GM19438 (cell line): ENCODE measurements around the gene GJC1.
"Not testable (repeated sequence)": the region's sequence is repeated elsewhere in the genome, so short reads cannot be mapped to it uniquely, and the experiment has no call there.

Experiments
- ATAC-seq: cut with Tn5 transposase; IDR thresholded peaks from one replicate; pipeline ENCODE4 v1.9.1; 2021; ENCODE audit warnings: low read depth; ENCODE audit not compliant: unreplicated experiment

Gene GJC1

GRCh38 chr17:44846206-44846605 lies 16.1 kb upstream of the GJC1 start:
- no peak for ATAC-seq

GRCh38 chr17:44844390-44844830 lies 14.3 kb upstream of the GJC1 start:
- ATAC-seq, result no peak

- ATAC-seq, result no peak
Observed at GRCh38 chr17:44842748-44843147, 12.7 kb upstream of the GJC1 start.

- no peak for ATAC-seq
Observed at GRCh38 chr17:44840936-44841335, 10.8 kb upstream of the GJC1 start.

GRCh38 chr17:44840274-44840673 lies 10.2 kb upstream of the GJC1 start:
- ATAC-seq, result no peak

- no peak for ATAC-seq
Observed at GRCh38 chr17:44837196-44837595, 7.1 kb upstream of the GJC1 start.

GRCh38 chr17:44832805-44833204 lies 2.7 kb upstream of the GJC1 start:
- ATAC-seq, result no peak

GRCh38 chr17:44831371-44831770 lies 1.3 kb upstream of the GJC1 start:
- ATAC-seq, result no peak

- no peak for ATAC-seq
Observed at GRCh38 chr17:44830359-44831288, 537 bp upstream of the GJC1 start.

GRCh38 chr17:44828919-44829522 lies 1.1 kb downstream of the GJC1 start:
- ATAC-seq, result no peak

- ATAC-seq, result no peak
Observed at GRCh38 chr17:44827863-44828262, 2.2 kb downstream of the GJC1 start.

- ATAC-seq, result no peak
Observed at GRCh38 chr17:44826123-44826790, 3.8 kb downstream of the GJC1 start.

- ATAC-seq, result not testable (repeated sequence)
Observed at GRCh38 chr17:44825236-44825635, 4.9 kb downstream of the GJC1 start.

- no peak for ATAC-seq
Observed at GRCh38 chr17:44820631-44821212, 9.4 kb downstream of the GJC1 start.

GRCh38 chr17:44818508-44818907 lies 11.6 kb downstream of the GJC1 start:
- not testable (repeated sequence) for ATAC-seq

- no peak for ATAC-seq
Observed at GRCh38 chr17:44812263-44812662, 17.8 kb downstream of the GJC1 start.

- ATAC-seq, result not testable (repeated sequence)
Observed at GRCh38 chr17:44808656-44809388, 21.3 kb downstream of the GJC1 start.

GRCh38 chr17:44808156-44808555 lies 21.9 kb downstream of the GJC1 start:
- no peak for ATAC-seq

- no peak for ATAC-seq
Observed at GRCh38 chr17:44807817-44808155, 22.3 kb downstream of the GJC1 start.

GRCh38 chr17:44807093-44807816 lies 22.8 kb downstream of the GJC1 start:
- ATAC-seq, result no peak
